Transverse colon (tissue), 4 donors: Measurements from ENCODE around the gene BTG4. TPM values are rescaled to one million over a fixed set of nuclear protein-coding genes. Genes with fewer than 3 reads are reported as not detected.

Source experiments
- DNase-seq: peaks from one replicate; pipeline ENCODE4 v3.0.0-alpha.2; 2019
- H3K27ac ChIP-seq, 4 donors: fragments of 200-600 bp; sonication (generic); 2 replicates each; pipeline ENCODE4 v1.5.1; 2016 to 2018; ENCODE audit warnings: inconsistent platforms in 4 of 4
- H3K27me3 ChIP-seq: fragments of 200-600 bp; sonication (generic); 2 replicates; pipeline ENCODE4 v1.5.1; 2017; ENCODE audit warnings: inconsistent platforms
- H3K36me3 ChIP-seq, 4 donors: fragments of 200-600 bp; sonication (generic); 2 replicates each; pipeline ENCODE4 v1.5.1; 2017 to 2019; ENCODE audit warnings: inconsistent platforms in 4 of 4
- H3K4me1 ChIP-seq, 4 donors: fragments of 200-600 bp; sonication (generic); 2 replicates each; pipeline ENCODE4 v1.5.1; 2017 to 2020; ENCODE audit warnings: inconsistent platforms in 4 of 4
- H3K4me3 ChIP-seq, 4 donors: fragments of 200-600 bp; sonication (generic); 1 replicate in 1 of 4; 2 replicates in 3 of 4; pipeline versions ENCODE4 v1.5.1 to v1.6.1; 2017 to 2019; ENCODE audit warnings: inconsistent platforms in 4 of 4
- H3K9me3 ChIP-seq, 2 donors: fragments of 200-600 bp; sonication (generic); 2 replicates each; pipeline ENCODE4 v1.5.1; 2017 to 2019; ENCODE audit warnings: inconsistent platforms in 2 of 2
- EP300 ChIP-seq: sonication (generic); formaldehyde crosslinking; IDR thresholded peaks from one replicate; pipeline ENCODE4 v1.6.1; 2017; ENCODE audit warnings: antibody characterized with exemption, low read depth
- POLR2A ChIP-seq: fragments of 450-650 bp; IDR thresholded peaks from one replicate; pipeline ENCODE4 v1.6.1; 2016; ENCODE audit warnings: antibody characterized with exemption, mild to moderate bottlenecking, moderate library complexity
- POLR2AphosphoS5 ChIP-seq, 3 donors: sonication (generic); formaldehyde crosslinking; IDR thresholded peaks; one replicate each; pipeline ENCODE4 v1.6.1; 2016; ENCODE audit warnings: antibody characterized with exemption in 3 of 3
- WGBS, 2 donors: methylation state at CpG; one replicate each; pipeline ENCODE4 v1.1.5; 2018; ENCODE audit warnings: low coverage in 1 of 2; 5-methylcytosine and 5-hydroxymethylcytosine counted together
- in situ Hi-C, 4 donors: fragments of 200-750 bp; cut with MboI; loops; one replicate each; pipeline versions ENCODE4 v1.15.0 to v1.15.1; 2017; ENCODE audit warnings: low sequenced_read_pairs in 3 of 4, low pct_ligation_motif_present in 1 of 4, low pct_unique_long_range_greater_than_20kb in 1 of 4
- intact Hi-C: fragments of 100-400 bp; cut with DNase I; formaldehyde crosslinking; loops from one replicate; pipeline ENCODE4 v1.15.1; 2023; ENCODE audit warnings: low total_unique reads
- total RNA-seq, 4 donors: library from RNA; depleted of rRNA; stranded (reverse); fragments of >200 nt; gene quantifications; one replicate each; pipeline ENCODE4 v1.1.0, GENCODE V29; 2016
- TF ChIP-seq, protein P1 (sequence below), 5 experiments: fragments of 200-600 bp in 3 of 5; fragments of 450-650 bp in 2 of 5; sonication (generic) in 3 of 5; IDR thresholded peaks; 1 replicate in 2 of 5; 2 replicates in 3 of 5; pipeline ENCODE4 v1.5.1; 2016 to 2017; ENCODE audit warnings: antibody characterized with exemption in 5 of 5, inconsistent platforms in 3 of 5, mild to moderate bottlenecking in 2 of 5, moderate library complexity in 1 of 5

The BTG4 gene
- total RNA-seq, 4 donors from 2014 or later = not detected

GRCh38 chr11:111456086-111456858, 55.9 kb downstream of the BTG4 start:
- in situ Hi-C loops (loop anchor here in 1 of 4 donors (25.0 kb wide), 1 partner anchor 994 kb away; no protein-coding TSS in a partner anchor), intact Hi-C loops (no loop called here)
- Histone ChIP-seq H3K4me1 (peaks cover 0 to 6% (median 0%) of the 10 kb centered on the region in 4 donors), H3K27me3 (peaks cover 25% of the 10 kb centered on the region), H3K36me3 (no peaks in the 10 kb centered on the region), H3K9me3 (no peaks in the 10 kb centered on the region), H3K4me3 (no peak overlapping the region), H3K27ac (no peak overlapping the region)
- DNase-seq = no peak
- TF ChIP-seq EP300 = no peak
- TF ChIP-seq, protein P1, sequence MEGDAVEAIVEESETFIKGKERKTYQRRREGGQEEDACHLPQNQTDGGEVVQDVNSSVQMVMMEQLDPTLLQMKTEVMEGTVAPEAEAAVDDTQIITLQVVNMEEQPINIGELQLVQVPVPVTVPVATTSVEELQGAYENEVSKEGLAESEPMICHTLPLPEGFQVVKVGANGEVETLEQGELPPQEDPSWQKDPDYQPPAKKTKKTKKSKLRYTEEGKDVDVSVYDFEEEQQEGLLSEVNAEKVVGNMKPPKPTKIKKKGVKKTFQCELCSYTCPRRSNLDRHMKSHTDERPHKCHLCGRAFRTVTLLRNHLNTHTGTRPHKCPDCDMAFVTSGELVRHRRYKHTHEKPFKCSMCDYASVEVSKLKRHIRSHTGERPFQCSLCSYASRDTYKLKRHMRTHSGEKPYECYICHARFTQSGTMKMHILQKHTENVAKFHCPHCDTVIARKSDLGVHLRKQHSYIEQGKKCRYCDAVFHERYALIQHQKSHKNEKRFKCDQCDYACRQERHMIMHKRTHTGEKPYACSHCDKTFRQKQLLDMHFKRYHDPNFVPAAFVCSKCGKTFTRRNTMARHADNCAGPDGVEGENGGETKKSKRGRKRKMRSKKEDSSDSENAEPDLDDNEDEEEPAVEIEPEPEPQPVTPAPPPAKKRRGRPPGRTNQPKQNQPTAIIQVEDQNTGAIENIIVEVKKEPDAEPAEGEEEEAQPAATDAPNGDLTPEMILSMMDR (IDR thresholded peaks at IDR 0.05) = no peak
- TF ChIP-seq POLR2AphosphoS5 (IDR thresholded peaks at IDR 0.05) = no peak
- TF ChIP-seq POLR2A = no peak
- WGBS, 2 donors = 76% methylated on average over 10 of the region's 16 CpGs; no CpG with 5 or more reads in 1 of the 2 donors

DNA sequence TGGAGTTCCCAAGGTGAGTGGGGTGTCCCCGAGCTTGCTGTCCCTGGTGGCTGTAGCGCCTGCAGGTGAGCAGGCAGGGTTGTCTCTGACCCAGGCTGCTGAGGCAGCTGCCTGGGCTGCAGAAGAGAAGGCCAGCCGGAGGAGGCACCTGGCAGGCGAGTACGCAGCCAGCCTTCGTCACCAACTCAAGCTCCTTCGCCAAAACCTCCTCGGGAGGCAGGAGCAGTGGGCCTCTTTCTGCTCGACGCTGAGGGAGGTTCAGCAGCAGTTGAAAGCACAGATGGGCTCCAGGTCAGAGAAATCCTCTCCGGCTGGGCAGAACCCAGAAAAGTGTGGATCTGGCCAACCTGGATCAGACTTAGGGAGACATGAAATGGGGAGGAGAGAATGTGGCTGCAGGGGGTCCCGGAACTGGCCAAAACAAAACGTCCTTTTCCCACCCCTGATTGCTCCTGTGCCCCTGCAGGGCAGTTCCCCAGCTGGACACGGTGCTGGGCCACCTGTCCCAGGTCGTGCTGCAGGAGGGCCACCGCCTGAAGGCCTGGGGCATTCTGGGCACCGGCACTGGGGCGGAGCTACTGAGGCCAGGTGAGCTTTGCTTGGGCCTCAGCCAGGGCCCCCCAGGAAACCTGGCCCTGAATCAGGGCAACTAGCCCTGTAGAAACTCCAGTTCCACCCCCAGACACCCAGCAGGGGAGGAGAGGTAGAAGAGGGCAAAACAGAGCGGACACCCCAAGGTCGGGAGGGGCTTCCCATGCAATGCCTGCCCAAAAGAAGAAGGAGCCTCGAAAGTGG, 56.7 kb downstream of the BTG4 start:
- intact Hi-C loops = no loop called here
- Histone ChIP-seq H3K9me3 (no peaks in the 10 kb centered on the region), H3K27me3 (peaks cover 18% of the 10 kb centered on the region), H3K4me3 (no peak overlapping the region), H3K27ac (no peak overlapping the region), H3K4me1 (peaks cover 0 to under 1% (median 0%) of the 10 kb centered on the region in 4 donors), H3K36me3 (no peaks in the 10 kb centered on the region)
- WGBS, 2 donors = 60 to 76% methylated on average over 2 to 21 of the region's 21 CpGs
- DNase-seq = no peak
- in situ Hi-C loops = loop anchor here in 1 of 4 donors (25.0 kb wide), 1 partner anchor 993 kb away; no protein-coding TSS in a partner anchor
- TF ChIP-seq, protein P1 (IDR thresholded peaks at IDR 0.05) = no peak
- TF ChIP-seq POLR2A (no peak), EP300 (no peak), POLR2AphosphoS5 (IDR thresholded peaks at IDR 0.05) (no peak)

- Histone ChIP-seq H3K4me3 (no peak overlapping the region), H3K27ac (no peak overlapping the region), H3K4me1 (no peaks in the 10 kb centered on the region), H3K36me3 (no peaks in the 10 kb centered on the region), H3K27me3 (peaks cover 11% of the 10 kb centered on the region), H3K9me3 (no peaks in the 10 kb centered on the region)
- peak; percentile 46 for DNase-seq
- 50 to 75% methylated on average over 2 to 11 of the region's 11 CpGs for WGBS, 2 donors
- intact Hi-C loops = no loop called here
- TF ChIP-seq POLR2AphosphoS5 (IDR thresholded peaks at IDR 0.05) = no peak
- TF ChIP-seq, protein P1 (IDR thresholded peaks at IDR 0.05) = peak in 3 of 5 experiments; percentile 25 to 37 (median 33)
- in situ Hi-C loops = loop anchor here in 1 of 4 donors (25.0 kb wide), 1 partner anchor 992 kb away; no protein-coding TSS in a partner anchor
Measured at GRCh38 chr11:111454561-111455192, 57.5 kb downstream of the BTG4 start.
